ENCODE data around the gene GGTLC2. TPM values are rescaled to one million over a fixed set of nuclear protein-coding genes. Genes with fewer than 3 reads are reported as not detected.
"Not testable (repeated sequence)": the region's sequence is repeated elsewhere in the genome, so short reads cannot be mapped to it uniquely, and the experiment has no call there.

The GGTLC2 gene
- total and polyA plus RNA-seq, 3 experiments from 2014 or later = not detected

DNA sequence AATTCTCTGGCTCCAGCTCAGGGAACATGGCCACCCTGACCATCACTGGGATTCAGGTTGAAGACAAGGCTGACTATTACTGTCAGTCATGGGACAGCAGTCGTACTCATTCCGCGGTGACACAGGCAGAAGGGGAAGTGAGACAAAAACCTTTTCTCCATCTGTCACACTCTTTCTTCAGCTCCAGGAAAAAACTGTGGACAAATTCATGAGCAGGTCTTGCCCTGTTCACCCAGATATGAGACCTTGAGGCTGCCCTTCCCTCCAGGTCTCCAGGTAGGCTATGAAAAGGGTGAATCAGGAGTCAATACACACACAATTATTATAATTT lies 39.4 kb upstream of the GGTLC2 start:
- Histone ChIP-seq H3K9me3 (ENCODE audit: low read length) (no peaks in the 10 kb centered on the region), H3K36me3 (ENCODE audit: insufficient read depth, low read length) (no peaks in the 10 kb centered on the region), H3K4me1 (ENCODE audit: insufficient read depth, low read length) (no peaks in the 10 kb centered on the region), H3K27me3 (ENCODE audit: insufficient read depth, low read length, poor library complexity, severe bottlenecking) (peaks cover 7% of the 10 kb centered on the region), H3K27ac (ENCODE audit: low read depth, low read length) (no peak overlapping the region), H3K4me3 (ENCODE audit: low read length) (no peak overlapping the region)
- ChIA-PET CTCF (interaction anchor here (0.8 kb wide), 1 partner anchor 14 kb away, joined by 3 read pairs; no protein-coding TSS in a partner anchor), POLR2A (no interaction called here)
- Mint-ChIP-seq H3K4me3 (peak overlapping the region in 1 of 7 donors; percentile 9), H3K36me3 (peaks cover 0 to 4% (median 0%) of the 10 kb centered on the region in 3 donors), H3K4me1 (peaks cover 0 to 11% (median 3%) of the 10 kb centered on the region in 3 donors), H3K27me3 (peaks cover 0 to 2% of the 10 kb centered on the region in 2 donors), H3K27ac (peak overlapping the region in 1 of 8 donors; percentile 41), H3K9me3 (no peaks in the 10 kb centered on the region)
- DNase-seq = no peak

- POLR2A ChIA-PET; H3K9me3 ChIP-seq (ENCODE audit: low read length): not testable (repeated sequence)
Measured at GRCh38 chr22:22608022-22608421, 36.4 kb upstream of the GGTLC2 start.

GRCh38 chr22:22609291-22609690 lies 35.1 kb upstream of the GGTLC2 start:
- Mint-ChIP-seq H3K4me1 (peaks cover 0 to 11% (median 3%) of the 10 kb centered on the region in 3 donors), H3K9me3 (no peaks in the 10 kb centered on the region), H3K36me3 (peaks cover 0 to 4% (median 0%) of the 10 kb centered on the region in 3 donors), H3K4me3 (no peak overlapping the region), H3K27me3 (no peaks in the 10 kb centered on the region), H3K27ac (no peak overlapping the region)
- H3K27me3 ChIP-seq (ENCODE audit: insufficient read depth, low read length, poor library complexity, severe bottlenecking) = peaks cover 7% of the 10 kb centered on the region
- POLR2A ChIA-PET = no interaction called here
- H3K9me3 ChIP-seq (ENCODE audit: low read length) = no peaks in the 10 kb centered on the region
- H3K4me1 ChIP-seq (ENCODE audit: insufficient read depth, low read length) = no peaks in the 10 kb centered on the region
- H3K27ac ChIP-seq (ENCODE audit: low read depth, low read length) = no peak overlapping the region
- no peak overlapping the region for H3K4me3 ChIP-seq (ENCODE audit: low read length)
- H3K36me3 ChIP-seq (ENCODE audit: insufficient read depth, low read length) = no peaks in the 10 kb centered on the region
- no peak for DNase-seq
- CTCF ChIA-PET = no interaction called here

More at GRCh38 chr22:22608022-22608421, 36.4 kb upstream of the GGTLC2 start:
- H3K36me3 ChIP-seq (ENCODE audit: insufficient read depth, low read length); H3K27me3 ChIP-seq (ENCODE audit: insufficient read depth, low read length, poor library complexity, severe bottlenecking); H3K27me3 Mint-ChIP-seq; H3K9me3 Mint-ChIP-seq; DNase-seq; H3K4me3 Mint-ChIP-seq; CTCF ChIA-PET; H3K4me3 ChIP-seq (ENCODE audit: low read length); H3K36me3 Mint-ChIP-seq; H3K4me1 ChIP-seq (ENCODE audit: insufficient read depth, low read length); H3K27ac ChIP-seq (ENCODE audit: low read depth, low read length); H3K27ac Mint-ChIP-seq: not testable (repeated sequence)
- H3K4me1 Mint-ChIP-seq = peaks cover 0 to 11% (median 3%) of the 10 kb centered on the region in 3 donors

- Histone ChIP-seq H3K4me3 (ENCODE audit: low read length) (no peak overlapping the region), H3K27me3 (ENCODE audit: insufficient read depth, low read length, poor library complexity, severe bottlenecking) (no peaks in the 10 kb centered on the region), H3K9me3 (ENCODE audit: low read length) (no peaks in the 10 kb centered on the region), H3K27ac (ENCODE audit: low read depth, low read length) (no peak overlapping the region), H3K36me3 (ENCODE audit: insufficient read depth, low read length) (no peaks in the 10 kb centered on the region), H3K4me1 (ENCODE audit: insufficient read depth, low read length) (no peaks in the 10 kb centered on the region)
- Mint-ChIP-seq H3K36me3 (peaks cover 0 to under 1% (median 0%) of the 10 kb centered on the region in 3 donors), H3K9me3 (no peaks in the 10 kb centered on the region), H3K4me3 (no peak overlapping the region), H3K4me1 (peaks cover 10 to 11% (median 10%) of the 10 kb centered on the region in 3 donors), H3K27ac (no peak overlapping the region), H3K27me3 (peaks cover 0 to 12% of the 10 kb centered on the region in 2 donors)
- ChIA-PET CTCF (interaction anchor here (0.9 kb wide), 2 partner anchors 19 to 22 kb away, joined by 3 to 4 read pairs; no protein-coding TSS in a partner anchor), POLR2A (no interaction called here)
- no peak for DNase-seq
Measured at GRCh38 chr22:22612516-22612915, 31.9 kb upstream of the GGTLC2 start.

DNA sequence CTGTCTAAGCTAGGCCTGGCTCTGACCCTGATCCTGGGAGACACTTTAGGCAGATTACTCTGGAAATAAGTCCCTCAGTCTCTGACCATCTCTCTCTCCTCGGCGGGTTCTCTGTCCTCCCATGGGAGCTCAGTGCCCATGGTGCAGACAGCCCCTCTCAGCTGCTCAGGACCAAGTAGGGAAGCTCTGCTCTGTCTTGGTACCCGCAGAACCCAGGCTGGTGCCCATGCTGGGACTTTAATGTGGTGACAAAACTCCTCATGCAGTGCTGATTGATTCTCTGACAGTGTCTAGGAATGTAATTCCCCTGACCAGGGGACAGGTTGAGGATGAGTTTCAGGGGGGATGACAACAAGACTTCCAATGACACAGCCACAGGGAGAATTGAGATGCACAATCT lies 30.3 kb upstream of the GGTLC2 start:
- Histone ChIP-seq H3K36me3 (ENCODE audit: insufficient read depth, low read length) (no peaks in the 10 kb centered on the region), H3K27me3 (ENCODE audit: insufficient read depth, low read length, poor library complexity, severe bottlenecking) (no peaks in the 10 kb centered on the region), H3K27ac (ENCODE audit: low read depth, low read length) (no peak overlapping the region), H3K9me3 (ENCODE audit: low read length) (no peaks in the 10 kb centered on the region), H3K4me3 (ENCODE audit: low read length) (no peak overlapping the region), H3K4me1 (ENCODE audit: insufficient read depth, low read length) (no peaks in the 10 kb centered on the region)
- Mint-ChIP-seq H3K27me3 (peaks cover 0 to 13% of the 10 kb centered on the region in 2 donors), H3K36me3 (no peaks in the 10 kb centered on the region), H3K4me1 (peaks cover 10 to 11% (median 10%) of the 10 kb centered on the region in 3 donors), H3K4me3 (no peak overlapping the region), H3K27ac (no peak overlapping the region), H3K9me3 (no peaks in the 10 kb centered on the region)
- ChIA-PET CTCF (no interaction called here), POLR2A (no interaction called here)
- DNase-seq = no peak

DNA sequence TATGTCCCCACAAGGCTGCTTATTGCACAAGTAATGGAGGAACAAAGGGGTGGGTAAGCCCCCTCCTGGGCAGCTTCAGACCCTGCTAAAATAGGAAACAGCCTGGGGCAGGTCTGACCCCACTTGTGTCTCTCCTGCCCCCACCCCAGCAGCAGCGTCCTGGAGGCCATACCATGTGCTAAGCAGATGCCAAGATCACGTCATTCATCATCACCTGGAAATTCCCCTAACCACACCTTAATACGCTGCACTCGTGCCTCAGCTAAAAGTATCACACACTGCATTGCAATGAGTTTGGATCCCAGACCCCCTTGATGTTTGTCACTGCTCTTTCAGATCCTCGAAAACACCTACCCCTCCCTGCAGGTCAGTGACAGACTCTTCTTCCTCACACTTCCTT lies 27.8 kb upstream of the GGTLC2 start:
- H3K4me3 Mint-ChIP-seq = no peak overlapping the region
- Histone ChIP-seq H3K36me3 (ENCODE audit: insufficient read depth, low read length) (no peaks in the 10 kb centered on the region), H3K4me3 (ENCODE audit: low read length) (no peak overlapping the region), H3K9me3 (ENCODE audit: low read length) (no peaks in the 10 kb centered on the region), H3K4me1 (ENCODE audit: insufficient read depth, low read length) (no peaks in the 10 kb centered on the region), H3K27ac (ENCODE audit: low read depth, low read length) (no peak overlapping the region), H3K27me3 (ENCODE audit: insufficient read depth, low read length, poor library complexity, severe bottlenecking) (no peaks in the 10 kb centered on the region)
- ChIA-PET CTCF (no interaction called here), POLR2A (no interaction called here)
- peaks cover 0 to 13% of the 10 kb centered on the region in 2 donors for H3K27me3 Mint-ChIP-seq
- peak overlapping the region in 4 of 8 donors; percentile 12 to 75 (median 56) for H3K27ac Mint-ChIP-seq
- H3K4me1 Mint-ChIP-seq = peaks cover 10 to 11% (median 10%) of the 10 kb centered on the region in 3 donors
- no peaks in the 10 kb centered on the region for H3K36me3 Mint-ChIP-seq
- H3K9me3 Mint-ChIP-seq = no peaks in the 10 kb centered on the region
- peak in 1 of 5 donors; percentile 7 for DNase-seq

- Mint-ChIP-seq H3K4me1 (peaks cover 10 to 11% (median 10%) of the 10 kb centered on the region in 3 donors), H3K9me3 (no peaks in the 10 kb centered on the region), H3K4me3 (no peak overlapping the region), H3K27ac (peak overlapping the region in 1 of 8 donors; percentile 29), H3K27me3 (peaks cover 0 to 13% of the 10 kb centered on the region in 2 donors), H3K36me3 (no peaks in the 10 kb centered on the region)
- H3K36me3 ChIP-seq (ENCODE audit: insufficient read depth, low read length) = no peaks in the 10 kb centered on the region
- CTCF ChIA-PET = interaction anchor here (1.6 kb wide), 1 partner anchor 31 kb away, joined by 4 read pairs; no protein-coding TSS in a partner anchor
- H3K27me3 ChIP-seq (ENCODE audit: insufficient read depth, low read length, poor library complexity, severe bottlenecking) = no peaks in the 10 kb centered on the region
- H3K4me3 ChIP-seq (ENCODE audit: low read length) = no peak overlapping the region
- H3K4me1 ChIP-seq (ENCODE audit: insufficient read depth, low read length) = no peaks in the 10 kb centered on the region
- no peaks in the 10 kb centered on the region for H3K9me3 ChIP-seq (ENCODE audit: low read length)
- POLR2A ChIA-PET = no interaction called here
- H3K27ac ChIP-seq (ENCODE audit: low read depth, low read length) = no peak overlapping the region
- DNase-seq = no peak
Measured at GRCh38 chr22:22618448-22618847, 26.0 kb upstream of the GGTLC2 start.

GRCh38 chr22:22618923-22619322 lies 25.5 kb upstream of the GGTLC2 start:
- DNase-seq = no peak
- Histone ChIP-seq H3K4me3 (ENCODE audit: low read length) (no peak overlapping the region), H3K27ac (ENCODE audit: low read depth, low read length) (no peak overlapping the region), H3K9me3 (ENCODE audit: low read length) (no peaks in the 10 kb centered on the region), H3K36me3 (ENCODE audit: insufficient read depth, low read length) (no peaks in the 10 kb centered on the region), H3K4me1 (ENCODE audit: insufficient read depth, low read length) (no peaks in the 10 kb centered on the region), H3K27me3 (ENCODE audit: insufficient read depth, low read length, poor library complexity, severe bottlenecking) (no peaks in the 10 kb centered on the region)
- no peaks in the 10 kb centered on the region for H3K36me3 Mint-ChIP-seq
- no peaks in the 10 kb centered on the region for H3K9me3 Mint-ChIP-seq
- H3K27me3 Mint-ChIP-seq = peaks cover 0 to 13% of the 10 kb centered on the region in 2 donors
- ChIA-PET POLR2A (no interaction called here), CTCF (interaction anchor here (1.6 kb wide), 1 partner anchor 31 kb away, joined by 4 read pairs; no protein-coding TSS in a partner anchor)
- no peak overlapping the region for H3K4me3 Mint-ChIP-seq
- no peak overlapping the region for H3K27ac Mint-ChIP-seq
- peaks cover 10 to 11% (median 10%) of the 10 kb centered on the region in 3 donors for H3K4me1 Mint-ChIP-seq
